Left forelimb (tissue), 1 donor: Measurements from ENCODE around the gene PNLDC1.
"Not testable (repeated sequence)": the region's sequence is repeated elsewhere in the genome, so short reads cannot be mapped to it uniquely, and the experiment has no call there.

Experiments
- DNase-seq: peaks from one replicate; pipeline ENCODE4 v3.0.0-alpha.2; 2018; ENCODE audit warnings: low spot score

PNLDC1 gene

GRCh38 chr6:159849851-159850250 is 49.8 kb downstream of the PNLDC1 start:
- not testable (repeated sequence) for DNase-seq

GRCh38 chr6:159852877-159853276 is 52.8 kb downstream of the PNLDC1 start:
- no peak for DNase-seq

DNA sequence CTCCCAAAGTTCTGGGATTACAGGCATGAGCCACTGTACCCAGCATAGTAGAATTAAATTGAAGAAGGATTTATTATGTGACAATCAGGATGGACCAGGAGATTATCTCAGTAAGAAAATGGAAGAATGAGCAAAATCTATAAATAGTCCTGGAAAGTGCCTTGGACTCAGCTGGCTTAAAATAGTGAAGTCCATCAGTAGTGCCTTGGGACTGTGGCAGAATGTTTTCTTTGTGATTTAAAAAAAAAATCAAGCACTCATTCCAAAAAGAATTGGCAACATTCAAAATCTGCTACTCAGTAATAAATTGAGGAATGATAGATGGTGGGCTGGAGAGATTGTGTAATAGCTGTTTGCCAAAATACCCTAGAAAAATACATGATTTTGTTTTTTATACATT is 53.7 kb downstream of the PNLDC1 start:
- no peak for DNase-seq

- DNase-seq: no peak
Measured at GRCh38 chr6:159854959-159855358, 54.9 kb downstream of the PNLDC1 start.

DNA sequence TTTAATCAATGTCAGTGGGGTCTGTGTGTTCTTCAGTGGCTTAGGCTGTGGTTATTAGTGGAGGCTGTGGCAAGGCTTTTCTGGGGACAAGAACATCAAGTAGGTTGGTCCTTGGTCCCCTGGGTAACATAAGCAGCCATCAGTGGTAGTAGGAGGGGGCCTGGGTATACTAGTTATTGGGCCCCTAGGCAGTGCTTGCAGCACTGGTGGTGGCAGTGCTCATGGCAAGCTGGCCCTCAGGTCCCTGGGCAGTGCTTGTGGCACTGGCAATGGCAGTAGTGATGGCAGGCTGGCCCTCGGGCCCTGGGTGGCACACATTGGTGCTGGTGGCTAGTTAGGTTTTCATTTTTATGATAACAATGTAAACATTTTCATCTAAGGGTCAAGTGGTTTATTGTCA is 58.2 kb downstream of the PNLDC1 start:
- no peak for DNase-seq

DNA sequence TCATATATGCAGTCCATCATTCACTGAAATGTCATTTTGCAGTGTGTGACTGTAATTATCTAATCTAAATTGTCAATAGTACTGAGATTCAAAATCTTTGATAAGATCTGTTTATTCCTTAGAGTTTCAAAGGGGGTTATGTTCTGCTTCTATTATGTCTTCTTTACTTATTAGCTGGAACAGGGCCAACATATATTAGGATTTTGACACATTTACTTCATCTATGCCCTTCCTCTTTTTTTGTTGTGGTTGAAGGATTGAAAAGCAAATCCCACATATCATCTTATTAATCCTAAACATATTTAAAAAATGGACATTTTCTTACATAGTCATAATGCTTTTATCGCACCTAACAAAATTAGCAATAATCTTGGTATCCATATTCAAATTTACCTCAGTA is 60.4 kb downstream of the PNLDC1 start:
- DNase-seq: no peak

- DNase-seq: no peak
Measured at GRCh38 chr6:159862103-159862502, 62.0 kb downstream of the PNLDC1 start.

DNA sequence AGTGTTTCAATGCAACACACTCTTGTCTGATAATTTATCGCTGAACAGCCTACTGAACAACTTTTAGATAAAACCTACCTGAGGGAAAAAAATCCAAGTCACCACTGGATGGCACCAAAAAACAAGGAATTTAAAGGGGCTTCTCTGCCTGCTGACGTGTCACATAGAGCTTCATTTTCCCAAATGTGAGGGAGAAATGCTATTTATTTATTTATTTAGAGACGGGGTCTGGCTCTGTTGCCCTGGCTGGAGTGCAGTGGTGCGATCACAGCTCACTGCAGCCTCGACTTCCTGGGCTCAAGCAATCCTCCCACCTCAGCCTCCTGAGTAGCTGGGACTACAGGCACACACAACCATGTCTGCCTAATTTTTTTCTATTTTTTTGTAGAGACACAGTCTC is 63.3 kb downstream of the PNLDC1 start:
- DNase-seq: not testable (repeated sequence)

DNA sequence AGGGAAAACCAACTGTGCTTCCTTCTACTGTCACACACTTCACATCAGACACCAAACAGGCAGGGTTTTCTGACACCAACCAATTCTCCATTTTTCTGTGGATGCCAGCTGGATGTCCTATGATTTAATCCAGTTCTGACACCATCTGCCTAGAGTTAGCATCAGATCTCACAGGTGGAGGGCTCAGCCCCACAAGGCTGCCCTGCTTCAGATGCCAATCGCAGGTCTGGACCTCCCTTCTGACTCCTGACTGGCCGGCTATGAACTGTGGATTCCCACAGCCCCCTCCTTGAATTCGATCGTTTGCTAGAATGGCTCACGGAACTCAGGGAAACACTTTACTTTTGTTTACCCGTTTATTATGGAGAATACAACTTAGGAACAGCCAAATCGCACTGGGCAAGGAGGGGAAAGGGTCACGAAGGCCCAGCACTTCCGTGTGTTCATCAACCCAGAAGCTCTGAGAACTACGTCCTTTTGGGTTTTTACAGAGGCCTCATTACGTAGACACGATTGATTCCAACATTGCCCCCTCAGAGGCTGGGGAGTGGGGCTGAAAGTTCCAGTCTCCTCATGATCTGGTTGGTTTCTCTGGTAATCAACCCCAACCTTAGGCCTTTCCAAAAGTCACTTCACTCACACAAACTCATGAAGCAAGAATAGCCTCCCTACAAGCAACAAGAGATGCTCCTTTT is 65.3 kb downstream of the PNLDC1 start:
- no peak for DNase-seq

- DNase-seq: no peak
Measured at GRCh38 chr6:159866286-159867247, 66.5 kb downstream of the PNLDC1 start.
